Neural cell (in vitro differentiated cells): ENCODE measurements around the gene LRRC52. TPM values are rescaled to one million over a fixed set of nuclear protein-coding genes. Genes with fewer than 3 reads are reported as not detected.

Experiments used
- H2AFZ ChIP-seq: fragments of 200-600, 300-800 bp; sonication (generic), shearing (Covaris generic); 2 replicates; pipeline ENCODE4 v1.6.0; 2014; ENCODE audit warnings: low read depth, mild to moderate bottlenecking, antibody characterized with exemption, low read length, moderate library complexity
- H3F3A ChIP-seq: fragments of 200-600 bp; shearing (Covaris generic); 2 replicates; pipeline ENCODE4 v1.6.1; 2016; ENCODE audit warnings: mild to moderate bottlenecking, moderate library complexity, mixed read lengths, antibody characterized with exemption, low read length; ENCODE audit not compliant: insufficient read depth, poor library complexity, severe bottlenecking
- H3K27ac ChIP-seq: fragments of 200-600, 300-800 bp; sonication (generic), shearing (Covaris generic); 2 replicates; pipeline ENCODE4 v1.5.1; 2014; ENCODE audit warnings: mild to moderate bottlenecking, low read length, moderate library complexity
- H3K27me3 ChIP-seq: fragments of 300-800, 200-600 bp; sonication (generic), shearing (Covaris generic); 2 replicates; pipeline ENCODE4 v1.6.0; 2014; ENCODE audit warnings: mild to moderate bottlenecking, low read depth, low read length, moderate library complexity; ENCODE audit not compliant: insufficient read depth
- H3K36me3 ChIP-seq: fragments of 300-800, 200-600 bp; sonication (generic), shearing (Covaris generic); 2 replicates; pipeline ENCODE4 v1.5.1; 2014; ENCODE audit warnings: mild to moderate bottlenecking, antibody characterized with exemption, low read length, moderate library complexity; ENCODE audit not compliant: insufficient read depth
- H3K4me2 ChIP-seq: fragments of 300-800, 200-600 bp; sonication (generic), shearing (Covaris generic); 2 replicates; pipeline ENCODE4 v1.6.0; 2014; ENCODE audit warnings: mild to moderate bottlenecking, low read length
- H3K4me3 ChIP-seq: fragments of 300-800, 200-600 bp; sonication (generic), shearing (Covaris generic); 2 replicates; pipeline ENCODE4 v1.5.1; 2014; ENCODE audit warnings: mild to moderate bottlenecking, low read length, moderate library complexity
- H3K79me2 ChIP-seq: fragments of 200-600 bp; shearing (Covaris generic); replicated peaks from 2 replicates; pipeline ENCODE4 v1.6.0; 2014; ENCODE audit warnings: mild to moderate bottlenecking, low read length, moderate library complexity; ENCODE audit not compliant: insufficient read depth
- H3K9ac ChIP-seq: fragments of 300-800, 200-600 bp; sonication (generic), shearing (Covaris generic); 2 replicates; pipeline ENCODE4 v1.6.1; 2016; ENCODE audit warnings: mild to moderate bottlenecking, low read length, mixed read lengths
- H3K9me2 ChIP-seq: fragments of 200-600 bp; shearing (Covaris generic); 2 replicates; pipeline ENCODE4 v1.6.1; 2016; ENCODE audit warnings: mild to moderate bottlenecking, low read length, mixed read lengths; ENCODE audit not compliant: insufficient read depth
- H3K9me3 ChIP-seq: fragments of 200-600, 300-800 bp; sonication (generic), shearing (Covaris generic); 2 replicates; pipeline ENCODE4 v1.6.1; 2016; ENCODE audit warnings: mild to moderate bottlenecking, mixed run types, low read length, moderate library complexity, mixed read lengths
- H4K20me1 ChIP-seq: fragments of 200-600 bp; shearing (Covaris generic); 2 replicates; pipeline ENCODE4 v1.6.1; 2016; ENCODE audit warnings: mild to moderate bottlenecking, mixed run types; ENCODE audit not compliant: insufficient read depth
- EP300 ChIP-seq: fragments of 450-650 bp; conservative IDR thresholded peaks from 2 replicates; pipeline ENCODE4 v1.6.1; 2014; ENCODE audit warnings: antibody characterized with exemption, mild to moderate bottlenecking, moderate library complexity; ENCODE audit not compliant: poor library complexity, severe bottlenecking
- EZH2 ChIP-seq: fragments of 200-600, 300-800 bp; shearing (Covaris generic), sonication (generic); IDR thresholded peaks from 2 replicates; pipeline ENCODE4 v1.6.1; 2014; ENCODE audit warnings: antibody characterized with exemption, low read length, borderline replicate concordance, mild to moderate bottlenecking; ENCODE audit not compliant: insufficient read depth, poor library complexity, severe bottlenecking
- MXI1 ChIP-seq: fragments of 450-650 bp; conservative IDR thresholded peaks from 2 replicates; pipeline ENCODE4 v1.6.1; 2014; ENCODE audit warnings: antibody characterized with exemption, mild to moderate bottlenecking; ENCODE audit not compliant: poor library complexity, severe bottlenecking
- POLR2AphosphoS5 ChIP-seq: IDR thresholded peaks from 2 replicates; pipeline ENCODE4 v1.6.1; 2012
- RAD21 ChIP-seq: fragments of 450-650 bp; conservative IDR thresholded peaks from 2 replicates; pipeline ENCODE4 v1.6.1; 2014; ENCODE audit warnings: antibody characterized with exemption, mild to moderate bottlenecking, moderate library complexity
- REST ChIP-seq: IDR thresholded peaks from 2 replicates; pipeline ENCODE4 v1.6.1; 2012; ENCODE audit warnings: borderline replicate concordance
- SMC3 ChIP-seq: fragments of 450-650 bp; conservative IDR thresholded peaks from 2 replicates; pipeline ENCODE4 v1.6.1; 2014; ENCODE audit warnings: antibody characterized with exemption, mild to moderate bottlenecking, moderate library complexity; ENCODE audit not compliant: poor library complexity
- TAF1 ChIP-seq: IDR thresholded peaks from 2 replicates; pipeline ENCODE4 v1.6.1; 2012; ENCODE audit warnings: low read depth
- polyA plus RNA-seq: library from polyadenylated mRNA; depleted of rRNA; stranded (reverse); fragments of >200 nt; gene quantifications from 2 replicates; pipeline ENCODE4 v1.2.3, GENCODE V29; 2014
- TF ChIP-seq, protein P1 (sequence below): fragments of 450-650 bp; IDR thresholded peaks from 2 replicates; pipeline ENCODE4 v1.5.1; 2014; ENCODE audit warnings: antibody characterized with exemption, mild to moderate bottlenecking, moderate library complexity; ENCODE audit not compliant: poor library complexity, severe bottlenecking

LRRC52 gene
- polyA plus RNA-seq, 1 donor from 2014 or later = not detected

DNA sequence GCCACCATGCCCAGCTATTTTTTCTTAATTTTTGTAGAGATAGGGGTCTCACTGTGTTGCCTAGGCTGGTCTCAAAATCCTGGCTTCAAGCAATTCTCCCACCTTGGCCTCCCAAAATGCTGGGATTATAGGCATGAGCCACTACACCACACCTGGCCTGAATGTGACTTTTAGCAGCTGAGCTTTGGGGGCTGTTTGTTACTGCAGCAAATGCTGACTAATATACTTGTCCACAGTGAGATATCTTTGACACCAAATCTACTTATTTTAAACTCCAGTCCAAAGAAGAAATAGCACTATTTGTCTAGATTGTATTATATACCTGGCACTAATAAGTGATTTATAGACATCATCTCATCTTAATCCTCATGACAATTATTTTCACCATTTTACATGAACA, 30.5 kb downstream of the LRRC52 start:
- Histone ChIP-seq H3K4me2 (no peak overlapping the region), H3K79me2 (no peaks in the 10 kb centered on the region), H3F3A (no peaks in the 10 kb centered on the region), H3K9me2 (no peaks in the 10 kb centered on the region), H3K9me3 (no peaks in the 10 kb centered on the region), H3K4me3 (no peak overlapping the region), H2AFZ (no peak overlapping the region), H3K27me3 (no peaks in the 10 kb centered on the region), H3K36me3 (no peaks in the 10 kb centered on the region), H3K9ac (no peak overlapping the region), H3K27ac (no peak overlapping the region), H4K20me1 (no peaks in the 10 kb centered on the region)
- TF ChIP-seq EZH2 (no peak), TAF1 (no peak), EP300 (no peak), POLR2AphosphoS5 (no peak), RAD21 (no peak)
- TF ChIP-seq, protein P1, sequence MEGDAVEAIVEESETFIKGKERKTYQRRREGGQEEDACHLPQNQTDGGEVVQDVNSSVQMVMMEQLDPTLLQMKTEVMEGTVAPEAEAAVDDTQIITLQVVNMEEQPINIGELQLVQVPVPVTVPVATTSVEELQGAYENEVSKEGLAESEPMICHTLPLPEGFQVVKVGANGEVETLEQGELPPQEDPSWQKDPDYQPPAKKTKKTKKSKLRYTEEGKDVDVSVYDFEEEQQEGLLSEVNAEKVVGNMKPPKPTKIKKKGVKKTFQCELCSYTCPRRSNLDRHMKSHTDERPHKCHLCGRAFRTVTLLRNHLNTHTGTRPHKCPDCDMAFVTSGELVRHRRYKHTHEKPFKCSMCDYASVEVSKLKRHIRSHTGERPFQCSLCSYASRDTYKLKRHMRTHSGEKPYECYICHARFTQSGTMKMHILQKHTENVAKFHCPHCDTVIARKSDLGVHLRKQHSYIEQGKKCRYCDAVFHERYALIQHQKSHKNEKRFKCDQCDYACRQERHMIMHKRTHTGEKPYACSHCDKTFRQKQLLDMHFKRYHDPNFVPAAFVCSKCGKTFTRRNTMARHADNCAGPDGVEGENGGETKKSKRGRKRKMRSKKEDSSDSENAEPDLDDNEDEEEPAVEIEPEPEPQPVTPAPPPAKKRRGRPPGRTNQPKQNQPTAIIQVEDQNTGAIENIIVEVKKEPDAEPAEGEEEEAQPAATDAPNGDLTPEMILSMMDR = no peak

DNA sequence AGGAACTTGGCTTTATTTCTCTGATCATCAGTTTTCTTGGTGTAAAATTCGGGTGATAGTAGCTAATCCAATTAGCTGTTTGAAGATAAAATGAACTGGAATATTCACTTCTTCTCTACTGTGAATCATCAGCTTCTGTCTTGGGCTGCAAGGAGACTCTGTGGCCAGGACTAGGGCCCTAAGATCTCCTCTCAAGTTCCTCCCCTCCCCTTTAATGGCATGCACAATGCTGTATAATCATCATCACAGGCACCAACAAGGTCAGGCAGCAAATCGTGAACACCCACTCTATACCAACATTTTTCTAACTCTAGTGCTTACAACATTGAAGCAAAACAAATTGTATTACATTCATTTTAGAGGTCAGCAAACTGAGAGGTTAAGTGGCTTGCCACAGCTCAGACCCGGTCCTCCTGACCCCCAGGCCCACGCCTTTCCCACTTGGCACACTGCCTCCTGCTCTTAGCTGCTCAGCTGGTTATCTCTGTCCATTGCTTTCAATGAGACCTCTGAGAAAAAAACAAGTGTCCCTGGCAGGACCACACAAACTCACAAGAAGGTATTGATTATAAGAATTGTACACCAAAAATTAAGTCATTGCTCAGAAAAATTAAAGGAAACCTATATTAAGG, 31.8 kb downstream of the LRRC52 start:
- Histone ChIP-seq H3K79me2 (no peaks in the 10 kb centered on the region), H3K9ac (no peak overlapping the region), H3K9me3 (no peaks in the 10 kb centered on the region), H4K20me1 (no peaks in the 10 kb centered on the region), H3K4me2 (no peak overlapping the region), H3K4me3 (no peak overlapping the region), H3F3A (no peaks in the 10 kb centered on the region), H3K36me3 (no peaks in the 10 kb centered on the region), H3K27ac (no peak overlapping the region), H2AFZ (no peak overlapping the region), H3K9me2 (no peaks in the 10 kb centered on the region), H3K27me3 (no peaks in the 10 kb centered on the region)
- TF ChIP-seq EZH2 = no peak

DNA sequence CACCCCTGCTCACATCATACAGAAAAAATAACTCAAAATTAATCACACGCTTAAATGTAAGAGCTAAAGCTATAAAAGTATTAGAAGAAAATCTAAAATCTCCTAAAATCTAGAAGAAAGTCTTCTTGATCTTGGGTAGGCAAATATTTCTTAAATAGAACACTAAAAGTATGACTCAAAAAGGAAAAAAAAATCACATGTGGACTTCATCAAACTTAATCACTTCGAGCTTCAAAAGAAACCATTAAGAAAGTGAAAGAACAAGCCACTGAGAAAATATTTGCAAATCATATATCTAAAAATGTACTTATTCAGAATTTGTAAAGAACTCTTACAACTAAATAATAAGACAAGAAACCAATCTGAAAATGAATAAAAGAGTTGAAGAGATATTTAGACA, 32.7 kb downstream of the LRRC52 start:
- Histone ChIP-seq H3K4me2 (no peak overlapping the region), H3K36me3 (no peaks in the 10 kb centered on the region), H3K4me3 (no peak overlapping the region), H3F3A (no peaks in the 10 kb centered on the region), H3K27ac (no peak overlapping the region), H2AFZ (no peak overlapping the region), H3K9ac (no peak overlapping the region), H3K27me3 (no peaks in the 10 kb centered on the region), H3K9me2 (no peaks in the 10 kb centered on the region), H3K9me3 (no peaks in the 10 kb centered on the region), H3K79me2 (no peaks in the 10 kb centered on the region), H4K20me1 (no peaks in the 10 kb centered on the region)
- TF ChIP-seq SMC3 = no peak
- TF ChIP-seq, protein P1 = no peak
- TF ChIP-seq MXI1 = no peak
- no peak for TF ChIP-seq POLR2AphosphoS5
- no peak for TF ChIP-seq EZH2
- no peak for TF ChIP-seq EP300
- no peak for TF ChIP-seq RAD21
- no peak for TF ChIP-seq TAF1
- TF ChIP-seq REST = no peak
